GM23338 (cell line): Measurements from ENCODE around the gene TOMM5. TPM values are rescaled to one million over a fixed set of nuclear protein-coding genes. Genes with fewer than 3 reads are reported as not detected.

Source experiments
- ATAC-seq: fragments of 200-7000 bp; cut with Tn5 transposase; 3 replicates; pipeline ENCODE4 v1.9.1; 2020
- DNase-seq: peaks from one replicate; pipeline ENCODE4 v3.0.0-alpha.2; 2015; ENCODE audit warnings: low spot score
- H2AFZ ChIP-seq: fragments of 200-600 bp; sonication (generic); 2 replicates; pipeline ENCODE4 v1.8.0; 2016; ENCODE audit warnings: antibody characterized with exemption, mild to moderate bottlenecking, moderate library complexity
- H3F3A ChIP-seq: fragments of 200-600 bp; sonication (generic); replicated peaks from 2 replicates; pipeline ENCODE4 v1.8.0; 2017; ENCODE audit warnings: antibody characterized with exemption, mixed run types, low read depth
- H3K27ac ChIP-seq: fragments of 200-600 bp; sonication (generic); 2 replicates; pipeline ENCODE4 v1.6.1; 2016; ENCODE audit warnings: low read depth
- H3K27me3 ChIP-seq: fragments of 200-600 bp; sonication (generic); 2 replicates; pipeline ENCODE4 v1.8.0; 2016; ENCODE audit warnings: mild to moderate bottlenecking, mixed run types, moderate library complexity; ENCODE audit not compliant: insufficient read depth
- H3K36me3 ChIP-seq: fragments of 200-600 bp; sonication (generic); 2 replicates; pipeline ENCODE4 v1.8.0; 2016; ENCODE audit warnings: mild to moderate bottlenecking; ENCODE audit not compliant: insufficient read depth
- H3K4me1 ChIP-seq: fragments of 200-600 bp; sonication (generic); 2 replicates; pipeline ENCODE4 v1.8.0; 2016; ENCODE audit warnings: mild to moderate bottlenecking, moderate library complexity; ENCODE audit not compliant: insufficient read depth
- H3K4me2 ChIP-seq: fragments of 200-600 bp; sonication (generic); 2 replicates; pipeline ENCODE4 v1.7.1; 2017; ENCODE audit warnings: mixed run types
- H3K4me3 ChIP-seq: fragments of 200-600 bp; sonication (generic); 2 replicates; pipeline ENCODE4 v1.6.1; 2016; ENCODE audit warnings: mixed run types
- H3K79me2 ChIP-seq: fragments of 200-600 bp; sonication (generic); replicated peaks from 2 replicates; pipeline ENCODE4 v1.8.0; 2017; ENCODE audit warnings: mild to moderate bottlenecking; ENCODE audit not compliant: insufficient read depth
- H3K9me2 ChIP-seq: fragments of 200-600 bp; sonication (generic); 2 replicates; pipeline ENCODE4 v1.8.0; 2017; ENCODE audit not compliant: insufficient read depth
- H4K20me1 ChIP-seq: fragments of 200-600 bp; sonication (generic); replicated peaks from 2 replicates; pipeline ENCODE4 v1.8.0; 2017; ENCODE audit warnings: mild to moderate bottlenecking; ENCODE audit not compliant: insufficient read depth
- H3K27ac Mint-ChIP-seq: 2 replicates; pipeline ENCODE4 v1.8.0; 2020; ENCODE audit warnings: inconsistent platforms, mild to moderate bottlenecking, moderate library complexity, mixed read lengths
- H3K27me3 Mint-ChIP-seq: 3 replicates; pipeline ENCODE4 v1.8.0; 2022; ENCODE audit warnings: low read depth, mild to moderate bottlenecking, moderate library complexity, mixed read lengths, inconsistent platforms; ENCODE audit not compliant: insufficient read depth, poor library complexity
- H3K36me3 Mint-ChIP-seq: 3 replicates; pipeline ENCODE4 v1.8.0; 2021; ENCODE audit warnings: low read depth, mild to moderate bottlenecking, inconsistent platforms, moderate library complexity, mixed read lengths
- H3K4me1 Mint-ChIP-seq: 3 replicates; pipeline ENCODE4 v1.8.0; 2020; ENCODE audit warnings: mild to moderate bottlenecking, inconsistent platforms, mixed read lengths
- H3K4me3 Mint-ChIP-seq: 3 replicates; pipeline ENCODE4 v1.8.0; 2021; ENCODE audit warnings: moderate library complexity, mild to moderate bottlenecking, inconsistent platforms, mixed read lengths
- H3K9me3 Mint-ChIP-seq: 3 replicates; pipeline ENCODE4 v1.8.0; 2020; ENCODE audit warnings: moderate library complexity, mild to moderate bottlenecking, inconsistent platforms, mixed read lengths
- CREB1 ChIP-seq: fragments of 250-450 bp; sonication (Bioruptor Pico); IDR thresholded peaks from 2 replicates; pipeline ENCODE4 v1.5.0; 2020; ENCODE audit warnings: low read depth, mild to moderate bottlenecking, moderate library complexity
- EZH2 ChIP-seq: fragments of 200-600 bp; sonication (generic); IDR thresholded peaks from one replicate; pipeline ENCODE4 v1.8.0; 2017; ENCODE audit warnings: antibody characterized with exemption, mild to moderate bottlenecking, low read depth; ENCODE audit not compliant: unreplicated experiment
- EZH2phosphoT487 ChIP-seq: fragments of 200-600 bp; sonication (generic); IDR thresholded peaks from one replicate; pipeline ENCODE4 v1.8.1; 2018; ENCODE audit warnings: antibody characterized with exemption; ENCODE audit not compliant: unreplicated experiment
- JUNB ChIP-seq: IDR thresholded peaks from one replicate; pipeline ENCODE4 v1.6.1; 2016; ENCODE audit warnings: antibody characterized with exemption; ENCODE audit not compliant: unreplicated experiment
- NANOG ChIP-seq: IDR thresholded peaks from 2 replicates; pipeline ENCODE4 v1.6.1; 2016; ENCODE audit warnings: antibody characterized with exemption, borderline replicate concordance
- POLR2AphosphoS5 ChIP-seq: IDR thresholded peaks from 2 replicates; pipeline ENCODE4 v1.6.1; 2016; ENCODE audit warnings: antibody characterized with exemption, low read depth
- STAT1 ChIP-seq: IDR thresholded peaks from one replicate; pipeline ENCODE4 v1.6.1; 2016; ENCODE audit warnings: antibody characterized with exemption; ENCODE audit not compliant: unreplicated experiment
- ZNF114 ChIP-seq: fragments of 250-450 bp; sonication (Bioruptor Pico); IDR thresholded peaks from 2 replicates; pipeline ENCODE4 v1.5.0; 2020; ENCODE audit warnings: mild to moderate bottlenecking, moderate library complexity
- ZNF331 ChIP-seq: fragments of 250-450 bp; sonication (Bioruptor Pico); IDR thresholded peaks from 2 replicates; pipeline ENCODE4 v1.5.0; 2020; ENCODE audit warnings: low read depth, mild to moderate bottlenecking, moderate library complexity
- polyA plus RNA-seq: library from polyadenylated mRNA; unstranded; fragments of >200 nt; fragmentation: Nextera tagmentation; extraction: Ambion mirVana; gene quantifications from 2 replicates; pipeline ENCODE4 v1.2.1, GENCODE V29; 2016
- total RNA-seq: library from RNA; depleted of rRNA; stranded (reverse); fragments of >200 nt; shearing (Covaris generic); gene quantifications from 2 replicates; pipeline ENCODE4 v1.2.3, GENCODE V29; 2014
- TF ChIP-seq, protein P1 (sequence below): fragments of 250-450 bp; sonication (Bioruptor Pico); IDR thresholded peaks from 2 replicates; pipeline ENCODE4 v1.5.0; 2020; ENCODE audit warnings: mild to moderate bottlenecking, moderate library complexity
- TF ChIP-seq, protein P2 (sequence below), 2 experiments: fragments of 200-600 bp in 1 of 2; sonication (generic) in 1 of 2; conservative IDR thresholded peaks; 2 replicates each; pipeline versions ENCODE4 v1.5.1 to v1.6.1; 2016 to 2017; ENCODE audit warnings: antibody characterized with exemption in 2 of 2, low read depth in 2 of 2, mild to moderate bottlenecking in 2 of 2, moderate library complexity in 1 of 2
- TF ChIP-seq, protein P3 (sequence below): IDR thresholded peaks from one replicate; pipeline ENCODE4 v1.6.1; 2018; ENCODE audit warnings: antibody characterized with exemption; ENCODE audit not compliant: unreplicated experiment
- TF ChIP-seq, protein P4 (sequence below): IDR thresholded peaks from 2 replicates; pipeline ENCODE4 v1.6.1; 2016; ENCODE audit warnings: antibody characterized with exemption

Gene TOMM5
- total and polyA plus RNA-seq, 2 experiments from 2014 or later: 158 to 529 TPM

DNA sequence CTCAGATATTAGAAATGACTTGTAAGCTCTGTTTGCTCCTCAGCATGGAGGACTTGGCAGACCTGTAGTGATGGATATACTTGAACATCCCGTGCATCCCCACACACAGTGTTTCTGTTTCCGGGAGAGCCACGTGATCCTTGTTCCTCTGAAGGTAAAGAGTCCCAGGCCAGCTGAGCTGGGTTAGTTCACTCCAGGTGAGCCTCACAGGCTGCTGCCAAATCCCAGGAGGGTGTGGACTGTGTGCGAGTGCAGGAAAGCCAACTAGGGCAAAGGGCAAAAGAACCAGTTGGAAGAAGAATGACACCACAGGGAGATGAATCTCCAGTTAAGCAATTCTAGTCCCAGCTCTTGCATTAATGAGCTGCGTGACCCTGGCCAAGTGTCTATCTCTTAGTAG, 10.4 kb upstream of the TOMM5 start:
- 0 out of 2 replicates have a peak, but pooled peaks cover 4% of the 10 kb centered on the region for H3K9me2 ChIP-seq
- no peak for ATAC-seq
- Mint-ChIP-seq H3K4me1 (no peaks in the 10 kb centered on the region), H3K36me3 (no peaks in the 10 kb centered on the region), H3K27ac (no peak overlapping the region), H3K4me3 (no peak overlapping the region), H3K9me3 (no peaks in the 10 kb centered on the region), H3K27me3 (peaks cover 2% of the 10 kb centered on the region)
- H4K20me1 ChIP-seq: no peaks in the 10 kb centered on the region
- H3K4me2 ChIP-seq: no peak overlapping the region
- no peaks in the 10 kb centered on the region for H3K4me1 ChIP-seq
- H3K79me2 ChIP-seq: no peaks in the 10 kb centered on the region
- no peak for TF ChIP-seq NANOG
- TF ChIP-seq, protein P1, sequence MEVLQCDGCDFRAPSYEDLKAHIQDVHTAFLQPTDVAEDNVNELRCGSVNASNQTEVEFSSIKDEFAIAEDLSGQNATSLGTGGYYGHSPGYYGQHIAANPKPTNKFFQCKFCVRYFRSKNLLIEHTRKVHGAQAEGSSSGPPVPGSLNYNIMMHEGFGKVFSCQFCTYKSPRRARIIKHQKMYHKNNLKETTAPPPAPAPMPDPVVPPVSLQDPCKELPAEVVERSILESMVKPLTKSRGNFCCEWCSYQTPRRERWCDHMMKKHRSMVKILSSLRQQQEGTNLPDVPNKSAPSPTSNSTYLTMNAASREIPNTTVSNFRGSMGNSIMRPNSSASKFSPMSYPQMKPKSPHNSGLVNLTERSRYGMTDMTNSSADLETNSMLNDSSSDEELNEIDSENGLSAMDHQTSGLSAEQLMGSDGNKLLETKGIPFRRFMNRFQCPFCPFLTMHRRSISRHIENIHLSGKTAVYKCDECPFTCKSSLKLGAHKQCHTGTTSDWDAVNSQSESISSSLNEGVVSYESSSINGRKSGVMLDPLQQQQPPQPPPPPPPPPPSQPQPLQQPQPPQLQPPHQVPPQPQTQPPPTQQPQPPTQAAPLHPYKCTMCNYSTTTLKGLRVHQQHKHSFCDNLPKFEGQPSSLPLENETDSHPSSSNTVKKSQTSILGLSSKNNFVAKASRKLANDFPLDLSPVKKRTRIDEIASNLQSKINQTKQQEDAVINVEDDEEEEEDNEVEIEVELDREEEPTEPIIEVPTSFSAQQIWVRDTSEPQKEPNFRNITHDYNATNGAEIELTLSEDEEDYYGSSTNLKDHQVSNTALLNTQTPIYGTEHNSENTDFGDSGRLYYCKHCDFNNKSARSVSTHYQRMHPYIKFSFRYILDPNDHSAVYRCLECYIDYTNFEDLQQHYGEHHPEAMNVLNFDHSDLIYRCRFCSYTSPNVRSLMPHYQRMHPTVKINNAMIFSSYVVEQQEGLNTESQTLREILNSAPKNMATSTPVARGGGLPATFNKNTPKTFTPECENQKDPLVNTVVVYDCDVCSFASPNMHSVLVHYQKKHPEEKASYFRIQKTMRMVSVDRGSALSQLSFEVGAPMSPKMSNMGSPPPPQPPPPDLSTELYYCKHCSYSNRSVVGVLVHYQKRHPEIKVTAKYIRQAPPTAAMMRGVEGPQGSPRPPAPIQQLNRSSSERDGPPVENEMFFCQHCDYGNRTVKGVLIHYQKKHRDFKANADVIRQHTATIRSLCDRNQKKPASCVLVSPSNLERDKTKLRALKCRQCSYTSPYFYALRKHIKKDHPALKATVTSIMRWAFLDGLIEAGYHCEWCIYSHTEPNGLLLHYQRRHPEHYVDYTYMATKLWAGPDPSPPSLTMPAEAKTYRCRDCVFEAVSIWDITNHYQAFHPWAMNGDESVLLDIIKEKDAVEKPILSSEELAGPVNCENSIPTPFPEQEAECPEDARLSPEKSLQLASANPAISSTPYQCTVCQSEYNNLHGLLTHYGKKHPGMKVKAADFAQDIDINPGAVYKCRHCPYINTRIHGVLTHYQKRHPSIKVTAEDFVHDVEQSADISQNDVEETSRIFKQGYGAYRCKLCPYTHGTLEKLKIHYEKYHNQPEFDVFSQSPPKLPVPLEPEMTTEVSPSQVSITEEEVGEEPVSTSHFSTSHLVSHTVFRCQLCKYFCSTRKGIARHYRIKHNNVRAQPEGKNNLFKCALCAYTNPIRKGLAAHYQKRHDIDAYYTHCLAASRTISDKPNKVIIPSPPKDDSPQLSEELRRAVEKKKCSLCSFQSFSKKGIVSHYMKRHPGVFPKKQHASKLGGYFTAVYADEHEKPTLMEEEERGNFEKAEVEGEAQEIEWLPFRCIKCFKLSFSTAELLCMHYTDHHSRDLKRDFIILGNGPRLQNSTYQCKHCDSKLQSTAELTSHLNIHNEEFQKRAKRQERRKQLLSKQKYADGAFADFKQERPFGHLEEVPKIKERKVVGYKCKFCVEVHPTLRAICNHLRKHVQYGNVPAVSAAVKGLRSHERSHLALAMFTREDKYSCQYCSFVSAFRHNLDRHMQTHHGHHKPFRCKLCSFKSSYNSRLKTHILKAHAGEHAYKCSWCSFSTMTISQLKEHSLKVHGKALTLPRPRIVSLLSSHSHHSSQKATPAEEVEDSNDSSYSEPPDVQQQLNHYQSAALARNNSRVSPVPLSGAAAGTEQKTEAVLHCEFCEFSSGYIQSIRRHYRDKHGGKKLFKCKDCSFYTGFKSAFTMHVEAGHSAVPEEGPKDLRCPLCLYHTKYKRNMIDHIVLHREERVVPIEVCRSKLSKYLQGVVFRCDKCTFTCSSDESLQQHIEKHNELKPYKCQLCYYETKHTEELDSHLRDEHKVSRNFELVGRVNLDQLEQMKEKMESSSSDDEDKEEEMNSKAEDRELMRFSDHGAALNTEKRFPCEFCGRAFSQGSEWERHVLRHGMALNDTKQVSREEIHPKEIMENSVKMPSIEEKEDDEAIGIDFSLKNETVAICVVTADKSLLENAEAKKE: no peak
- no peak for TF ChIP-seq ZNF331 (CRISPR knock-in tag)
- TF ChIP-seq, protein P2, sequence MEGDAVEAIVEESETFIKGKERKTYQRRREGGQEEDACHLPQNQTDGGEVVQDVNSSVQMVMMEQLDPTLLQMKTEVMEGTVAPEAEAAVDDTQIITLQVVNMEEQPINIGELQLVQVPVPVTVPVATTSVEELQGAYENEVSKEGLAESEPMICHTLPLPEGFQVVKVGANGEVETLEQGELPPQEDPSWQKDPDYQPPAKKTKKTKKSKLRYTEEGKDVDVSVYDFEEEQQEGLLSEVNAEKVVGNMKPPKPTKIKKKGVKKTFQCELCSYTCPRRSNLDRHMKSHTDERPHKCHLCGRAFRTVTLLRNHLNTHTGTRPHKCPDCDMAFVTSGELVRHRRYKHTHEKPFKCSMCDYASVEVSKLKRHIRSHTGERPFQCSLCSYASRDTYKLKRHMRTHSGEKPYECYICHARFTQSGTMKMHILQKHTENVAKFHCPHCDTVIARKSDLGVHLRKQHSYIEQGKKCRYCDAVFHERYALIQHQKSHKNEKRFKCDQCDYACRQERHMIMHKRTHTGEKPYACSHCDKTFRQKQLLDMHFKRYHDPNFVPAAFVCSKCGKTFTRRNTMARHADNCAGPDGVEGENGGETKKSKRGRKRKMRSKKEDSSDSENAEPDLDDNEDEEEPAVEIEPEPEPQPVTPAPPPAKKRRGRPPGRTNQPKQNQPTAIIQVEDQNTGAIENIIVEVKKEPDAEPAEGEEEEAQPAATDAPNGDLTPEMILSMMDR (conservative IDR thresholded peaks at IDR 0.05; ENCODE audit: low read depth in 2 of 2): no peak
- TF ChIP-seq, protein P3, sequence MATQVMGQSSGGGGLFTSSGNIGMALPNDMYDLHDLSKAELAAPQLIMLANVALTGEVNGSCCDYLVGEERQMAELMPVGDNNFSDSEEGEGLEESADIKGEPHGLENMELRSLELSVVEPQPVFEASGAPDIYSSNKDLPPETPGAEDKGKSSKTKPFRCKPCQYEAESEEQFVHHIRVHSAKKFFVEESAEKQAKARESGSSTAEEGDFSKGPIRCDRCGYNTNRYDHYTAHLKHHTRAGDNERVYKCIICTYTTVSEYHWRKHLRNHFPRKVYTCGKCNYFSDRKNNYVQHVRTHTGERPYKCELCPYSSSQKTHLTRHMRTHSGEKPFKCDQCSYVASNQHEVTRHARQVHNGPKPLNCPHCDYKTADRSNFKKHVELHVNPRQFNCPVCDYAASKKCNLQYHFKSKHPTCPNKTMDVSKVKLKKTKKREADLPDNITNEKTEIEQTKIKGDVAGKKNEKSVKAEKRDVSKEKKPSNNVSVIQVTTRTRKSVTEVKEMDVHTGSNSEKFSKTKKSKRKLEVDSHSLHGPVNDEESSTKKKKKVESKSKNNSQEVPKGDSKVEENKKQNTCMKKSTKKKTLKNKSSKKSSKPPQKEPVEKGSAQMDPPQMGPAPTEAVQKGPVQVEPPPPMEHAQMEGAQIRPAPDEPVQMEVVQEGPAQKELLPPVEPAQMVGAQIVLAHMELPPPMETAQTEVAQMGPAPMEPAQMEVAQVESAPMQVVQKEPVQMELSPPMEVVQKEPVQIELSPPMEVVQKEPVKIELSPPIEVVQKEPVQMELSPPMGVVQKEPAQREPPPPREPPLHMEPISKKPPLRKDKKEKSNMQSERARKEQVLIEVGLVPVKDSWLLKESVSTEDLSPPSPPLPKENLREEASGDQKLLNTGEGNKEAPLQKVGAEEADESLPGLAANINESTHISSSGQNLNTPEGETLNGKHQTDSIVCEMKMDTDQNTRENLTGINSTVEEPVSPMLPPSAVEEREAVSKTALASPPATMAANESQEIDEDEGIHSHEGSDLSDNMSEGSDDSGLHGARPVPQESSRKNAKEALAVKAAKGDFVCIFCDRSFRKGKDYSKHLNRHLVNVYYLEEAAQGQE: no peak
- no peak for TF ChIP-seq EZH2
- TF ChIP-seq EZH2phosphoT487: no peak
- no peak for TF ChIP-seq JUNB
- TF ChIP-seq ZNF114: no peak
- TF ChIP-seq CREB1: no peak
- no peak for TF ChIP-seq STAT1
- TF ChIP-seq, protein P4, sequence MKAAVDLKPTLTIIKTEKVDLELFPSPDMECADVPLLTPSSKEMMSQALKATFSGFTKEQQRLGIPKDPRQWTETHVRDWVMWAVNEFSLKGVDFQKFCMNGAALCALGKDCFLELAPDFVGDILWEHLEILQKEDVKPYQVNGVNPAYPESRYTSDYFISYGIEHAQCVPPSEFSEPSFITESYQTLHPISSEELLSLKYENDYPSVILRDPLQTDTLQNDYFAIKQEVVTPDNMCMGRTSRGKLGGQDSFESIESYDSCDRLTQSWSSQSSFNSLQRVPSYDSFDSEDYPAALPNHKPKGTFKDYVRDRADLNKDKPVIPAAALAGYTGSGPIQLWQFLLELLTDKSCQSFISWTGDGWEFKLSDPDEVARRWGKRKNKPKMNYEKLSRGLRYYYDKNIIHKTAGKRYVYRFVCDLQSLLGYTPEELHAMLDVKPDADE: no peak
- no peak for TF ChIP-seq POLR2AphosphoS5
- H3F3A ChIP-seq: no peaks in the 10 kb centered on the region
- DNase-seq: no peak
- no peak overlapping the region for H3K4me3 ChIP-seq
- peak overlapping the region; percentile 59; the same call in 1 of the 2 replicates for H2AFZ ChIP-seq
- no peaks in the 10 kb centered on the region for H3K27me3 ChIP-seq
- H3K36me3 ChIP-seq: no peaks in the 10 kb centered on the region
- H3K27ac ChIP-seq: no peak overlapping the region
